OCI-LY3 (cell line): ENCODE data around the gene CLPSL1.

Source experiments
- H2AFZ ChIP-seq: fragments of 200-600, 300-600 bp; shearing (Covaris generic); 2 replicates; pipeline ENCODE4 v1.6.0; 2014; ENCODE audit warnings: antibody characterized with exemption, low read depth, low read length
- H3K27ac ChIP-seq: fragments of 200-600, 300-600 bp; sonication (generic); 2 replicates; pipeline ENCODE4 v1.5.1; 2014; ENCODE audit warnings: mild to moderate bottlenecking, low read length, moderate library complexity, mixed read lengths
- H3K27me3 ChIP-seq: fragments of 200-600, 300-600 bp; sonication (generic); 2 replicates; pipeline ENCODE4 v1.6.1; 2014; ENCODE audit warnings: low read depth, low read length, mixed read lengths
- H3K36me3 ChIP-seq: fragments of 200-600, 300-600 bp; sonication (generic); replicated peaks from 2 replicates; pipeline ENCODE3; 2014; ENCODE audit warnings: low read depth, low read length, mixed read lengths
- H3K4me1 ChIP-seq: fragments of 300-600, 200-600 bp; sonication (generic); 2 replicates; pipeline ENCODE4 v1.6.1; 2014; ENCODE audit warnings: low read length, mixed read lengths
- H3K4me2 ChIP-seq: fragments of 200-600, 300-600 bp; sonication (generic); 2 replicates; pipeline ENCODE4 v1.6.1; 2014; ENCODE audit warnings: low read length, mixed read lengths
- H3K4me3 ChIP-seq: fragments of 300-600, 200-600 bp; sonication (generic); 2 replicates; pipeline ENCODE4 v1.5.1; 2014; ENCODE audit warnings: antibody characterized with exemption, mild to moderate bottlenecking, low read length, moderate library complexity
- H3K79me2 ChIP-seq: fragments of 300-600, 200-600 bp; shearing (Covaris generic); 2 replicates; pipeline ENCODE4 v1.6.1; 2014; ENCODE audit warnings: mild to moderate bottlenecking, low read length, mixed read lengths
- H3K9ac ChIP-seq: fragments of 300-600, 200-600 bp; shearing (Covaris generic); 2 replicates; pipeline ENCODE4 v1.6.0; 2014; ENCODE audit warnings: mild to moderate bottlenecking, low read length, moderate library complexity
- H3K9me3 ChIP-seq: fragments of 200-600, 300-600 bp; shearing (Covaris generic); 2 replicates; pipeline ENCODE4 v1.6.1; 2014; ENCODE audit warnings: low read length, mixed read lengths; ENCODE audit not compliant: insufficient read depth
- H4K20me1 ChIP-seq: fragments of 200-600, 300-600 bp; sonication (generic); 2 replicates; pipeline ENCODE4 v1.6.1; 2016; ENCODE audit warnings: low read length, mixed read lengths; ENCODE audit not compliant: insufficient read depth
- CTCF ChIP-seq: fragments of 200-600, 300-600 bp; sonication (generic); IDR thresholded peaks from 2 replicates; pipeline ENCODE4 v1.5.1; 2014; ENCODE audit warnings: antibody characterized with exemption, low read length, low read depth
- EZH2phosphoT487 ChIP-seq: fragments of 200-600 bp; shearing (Covaris generic); IDR thresholded peaks from 2 replicates; pipeline ENCODE4 v1.6.1; 2018; ENCODE audit warnings: antibody characterized with exemption, mixed run types, low read depth

Gene CLPSL1

GRCh38 chr6:35778437-35778836 lies 2.4 kb upstream of the CLPSL1 start:
- Histone ChIP-seq H3K9me3 (no peaks in the 10 kb centered on the region), H2AFZ (no peak overlapping the region), H3K79me2 (no peaks in the 10 kb centered on the region), H3K4me3 (no peak overlapping the region), H4K20me1 (no peaks in the 10 kb centered on the region), H3K36me3 (no peaks in the 10 kb centered on the region), H3K9ac (no peak overlapping the region), H3K4me1 (peaks cover 10% of the 10 kb centered on the region), H3K4me2 (no peak overlapping the region), H3K27me3 (no peaks in the 10 kb centered on the region), H3K27ac (no peak overlapping the region)
- TF ChIP-seq EZH2phosphoT487 = no peak
- TF ChIP-seq CTCF = no peak

GRCh38 chr6:35781290-35781689 lies 471 bp downstream of the CLPSL1 start:
- Histone ChIP-seq H3K4me2 (no peak overlapping the region), H3K36me3 (no peaks in the 10 kb centered on the region), H3K27me3 (0 out of 2 replicates have a peak, but pooled peaks cover under 1% of the 10 kb centered on the region), H4K20me1 (no peaks in the 10 kb centered on the region), H3K4me1 (no peaks in the 10 kb centered on the region), H2AFZ (no peak overlapping the region), H3K9me3 (no peaks in the 10 kb centered on the region), H3K4me3 (no peak overlapping the region), H3K9ac (no peak overlapping the region), H3K79me2 (no peaks in the 10 kb centered on the region), H3K27ac (no peak overlapping the region)
- no peak for TF ChIP-seq EZH2phosphoT487
- no peak for TF ChIP-seq CTCF

GRCh38 chr6:35782424-35782823 lies 1.6 kb downstream of the CLPSL1 start:
- no peak overlapping the region for H3K9ac ChIP-seq
- H3K4me2 ChIP-seq = no peak overlapping the region
- no peak overlapping the region for H2AFZ ChIP-seq
- H4K20me1 ChIP-seq = no peaks in the 10 kb centered on the region
- H3K9me3 ChIP-seq = no peaks in the 10 kb centered on the region
- TF ChIP-seq EZH2phosphoT487 (no peak), CTCF (no peak)
- H3K4me1 ChIP-seq = no peaks in the 10 kb centered on the region
- no peak overlapping the region for H3K27ac ChIP-seq
- H3K4me3 ChIP-seq = no peak overlapping the region
- H3K27me3 ChIP-seq = peaks cover 6% of the 10 kb centered on the region; the same call in 1 of the 2 replicates
- no peaks in the 10 kb centered on the region for H3K79me2 ChIP-seq
- H3K36me3 ChIP-seq = no peaks in the 10 kb centered on the region

GRCh38 chr6:35784200-35784599 lies 3.4 kb downstream of the CLPSL1 start:
- H4K20me1 ChIP-seq = no peaks in the 10 kb centered on the region
- no peaks in the 10 kb centered on the region for H3K4me1 ChIP-seq
- no peaks in the 10 kb centered on the region for H3K9me3 ChIP-seq
- no peak overlapping the region for H3K27ac ChIP-seq
- peaks cover 22% of the 10 kb centered on the region for H3K27me3 ChIP-seq
- H3K9ac ChIP-seq = no peak overlapping the region
- no peak overlapping the region for H2AFZ ChIP-seq
- H3K4me2 ChIP-seq = no peak overlapping the region
- no peak for TF ChIP-seq EZH2phosphoT487
- no peak for TF ChIP-seq CTCF
- no peaks in the 10 kb centered on the region for H3K79me2 ChIP-seq
- no peaks in the 10 kb centered on the region for H3K36me3 ChIP-seq
- no peak overlapping the region for H3K4me3 ChIP-seq
